HG02938 (cell line): ENCODE data around the gene MPC2.
"Not testable (repeated sequence)": the region's sequence is repeated elsewhere in the genome, so short reads cannot be mapped to it uniquely, and the experiment has no call there.

ENCODE experiments used
- ATAC-seq: cut with Tn5 transposase; IDR thresholded peaks from one replicate; pipeline ENCODE4 v1.9.1; 2021; ENCODE audit warnings: mild to moderate bottlenecking, moderate library complexity; ENCODE audit not compliant: unreplicated experiment

MPC2 gene

DNA sequence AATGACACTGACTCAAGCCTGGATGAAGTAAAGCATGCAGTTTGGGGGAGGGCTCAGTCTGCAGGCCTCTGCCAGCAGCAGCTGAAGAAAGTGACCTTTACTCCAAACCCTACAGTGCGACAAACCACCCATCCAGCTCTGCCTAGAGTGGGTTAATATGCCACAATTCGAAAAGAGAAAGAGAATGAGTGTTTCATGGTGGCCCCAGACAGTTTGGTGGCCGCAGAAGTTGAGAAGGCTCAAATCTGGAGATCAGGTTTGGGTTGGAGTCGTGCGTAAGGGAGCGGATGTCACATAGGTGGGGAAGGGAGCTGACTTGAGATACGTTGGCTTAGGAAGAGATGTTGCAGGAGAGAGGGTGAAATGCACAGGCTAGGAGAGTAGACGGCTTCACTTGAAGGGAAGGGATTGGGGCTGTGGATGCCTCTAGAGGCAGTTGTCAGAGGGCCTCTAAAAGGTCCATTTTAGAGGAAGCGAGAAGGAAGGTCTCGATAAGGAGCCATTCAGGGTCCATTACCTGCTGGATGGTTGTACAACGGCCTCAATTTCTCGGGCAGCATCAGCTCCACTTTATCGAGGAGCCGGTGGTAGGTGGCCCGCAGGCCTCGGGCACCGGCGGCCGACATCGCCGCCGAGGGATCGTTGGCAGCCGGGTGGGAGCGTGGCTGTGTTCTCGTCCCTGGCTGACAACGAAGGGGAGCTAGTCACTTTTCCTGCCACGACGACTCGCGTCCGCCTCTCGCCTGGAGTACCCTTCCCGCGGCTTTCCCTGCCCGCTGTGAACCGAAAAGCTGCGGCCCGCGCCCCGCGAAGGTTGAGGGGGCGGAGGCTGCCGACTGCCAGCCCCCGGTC lies 1.4 kb downstream of the MPC2 start:
- ATAC-seq: peak; percentile 17

DNA sequence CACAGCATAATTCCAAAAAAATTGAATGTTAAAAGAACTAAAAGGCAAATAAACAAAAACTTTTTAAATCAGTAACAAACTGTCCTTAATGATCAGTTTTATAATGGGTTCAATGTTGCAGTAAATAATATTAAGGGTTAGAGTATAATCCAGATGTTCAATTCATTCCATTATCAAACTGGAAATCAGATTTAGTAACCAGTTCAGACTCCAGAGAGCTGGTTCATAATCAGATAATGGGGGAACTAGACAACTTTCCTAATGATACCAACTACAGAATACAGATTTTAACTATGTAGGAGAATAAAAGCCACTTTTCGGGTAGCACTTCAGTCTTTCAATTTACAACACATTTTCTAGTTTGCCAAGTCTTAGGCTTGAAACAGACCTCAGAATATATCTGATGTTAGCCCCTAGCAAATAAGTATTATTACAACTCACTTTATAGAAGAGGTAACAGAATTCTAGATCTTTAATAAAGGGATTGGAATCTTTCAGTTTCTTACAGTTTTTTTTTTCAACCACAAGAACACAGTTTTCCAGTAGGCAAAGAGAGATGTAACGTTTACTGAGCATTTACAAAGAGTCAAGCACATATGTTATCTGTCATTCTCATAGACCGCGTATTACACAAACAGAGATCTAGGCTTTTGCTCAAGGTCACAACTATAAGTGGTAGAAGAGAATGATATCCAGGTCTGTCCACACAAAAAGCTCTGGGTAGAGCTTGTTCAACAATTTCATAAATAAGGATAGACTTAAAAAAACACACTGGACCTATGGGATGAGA lies 2.3 kb downstream of the MPC2 start:
- no peak for ATAC-seq

DNA sequence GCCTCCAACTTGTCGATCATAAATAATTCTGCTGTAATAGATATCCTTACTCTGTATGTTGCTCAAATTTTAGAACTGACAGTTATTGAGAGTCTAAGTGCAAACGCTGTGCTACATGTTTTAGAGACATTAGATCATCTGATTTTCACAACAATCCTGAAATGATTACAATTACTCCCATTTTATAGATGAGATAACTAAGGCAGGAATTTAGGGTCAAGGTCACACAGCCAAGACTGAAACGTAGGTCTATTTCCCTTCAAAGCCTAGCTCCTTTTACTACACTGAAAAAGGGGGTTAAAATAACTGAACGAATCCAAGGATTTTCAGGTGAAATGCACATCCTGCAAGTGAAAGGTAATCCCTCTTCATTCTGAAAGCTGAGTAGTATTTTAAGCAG lies 3.1 kb downstream of the MPC2 start:
- ATAC-seq: no peak

DNA sequence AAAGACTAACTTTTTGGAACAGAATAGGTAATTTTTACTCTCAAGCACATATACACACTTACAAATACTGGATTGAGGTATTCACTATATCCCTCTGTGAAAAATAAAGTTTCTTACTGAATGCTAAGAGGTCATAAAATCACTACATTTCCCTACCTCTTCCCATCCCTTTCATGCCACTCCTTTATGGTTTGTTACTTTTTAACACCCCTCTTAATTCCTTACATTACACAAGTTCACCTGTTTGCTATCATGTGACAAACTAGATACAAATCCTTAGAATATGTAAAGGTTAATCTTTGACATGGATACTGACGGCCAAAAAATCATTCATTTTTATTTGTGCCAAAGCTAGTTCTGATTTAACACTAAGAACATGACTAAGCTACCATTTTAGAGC lies 7.1 kb downstream of the MPC2 start:
- ATAC-seq: no peak

DNA sequence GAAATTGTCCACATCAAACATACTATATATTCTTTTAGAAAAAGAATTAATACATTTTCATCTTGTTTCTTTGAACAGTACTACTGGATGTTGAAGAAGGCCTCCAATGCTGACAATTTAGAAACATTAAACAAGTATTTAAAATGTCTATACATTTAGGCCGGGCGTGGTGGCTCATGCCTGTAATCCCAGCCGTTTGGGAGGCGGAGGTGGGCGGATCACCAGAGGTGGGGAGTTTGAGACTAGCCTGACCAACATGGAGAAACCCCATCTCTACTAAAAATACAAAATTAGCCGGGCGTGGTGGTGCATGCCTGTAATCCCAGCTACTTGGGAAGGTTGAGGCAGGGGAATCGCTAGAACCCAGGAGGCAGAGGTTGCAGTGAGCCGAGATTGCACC lies 8.0 kb downstream of the MPC2 start:
- ATAC-seq: not testable (repeated sequence)

DNA sequence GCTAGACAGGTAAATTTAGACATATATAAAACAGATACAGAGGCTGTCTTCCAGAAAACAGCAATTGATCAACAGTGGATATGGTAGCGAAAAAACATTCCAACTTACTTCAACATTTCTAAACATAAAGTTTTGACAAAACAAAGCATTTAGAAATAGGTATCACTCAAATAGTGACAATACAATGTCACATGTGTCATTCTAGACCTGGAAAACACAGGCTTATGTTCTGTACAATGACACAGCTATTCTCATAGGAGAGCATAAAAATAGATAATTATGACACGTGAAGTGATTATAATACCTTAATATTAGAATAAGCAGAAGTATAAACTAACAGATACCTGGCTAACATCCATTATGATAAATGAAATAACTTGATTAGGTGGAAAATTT lies 8.4 kb downstream of the MPC2 start:
- ATAC-seq: no peak

DNA sequence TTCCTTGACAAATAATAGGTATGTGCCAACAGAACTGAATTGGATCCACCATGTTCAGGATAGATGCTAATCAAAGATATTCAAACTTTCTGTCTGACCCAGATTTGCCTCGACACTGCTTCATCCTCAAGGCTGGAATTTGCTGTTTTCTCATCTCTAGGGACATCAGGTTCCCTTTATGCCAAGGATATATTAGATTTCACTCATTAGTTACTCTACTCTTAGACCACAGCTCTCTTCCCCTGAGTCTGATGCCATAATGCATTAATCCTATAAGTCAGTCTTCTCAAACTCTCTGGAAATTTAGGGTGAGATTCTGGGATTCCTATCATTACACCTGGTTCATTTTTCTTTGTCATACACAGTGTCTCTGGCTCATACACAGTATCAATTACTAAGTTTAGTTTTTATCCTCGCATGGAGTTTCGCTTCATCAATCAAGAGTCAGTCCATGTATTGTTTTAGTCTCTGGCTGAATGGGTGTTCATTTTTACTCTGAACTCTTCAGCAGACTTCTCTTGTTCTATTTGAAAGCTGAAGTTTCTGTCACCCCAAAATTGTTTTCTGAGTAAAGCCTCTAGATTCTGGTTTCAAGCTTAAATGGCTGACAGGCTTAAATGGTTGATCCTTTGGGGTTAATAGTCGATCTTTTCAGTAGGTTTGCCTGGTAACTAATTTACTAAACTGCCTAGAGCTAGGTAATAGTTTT lies 9.7 kb downstream of the MPC2 start:
- peak; percentile 53 for ATAC-seq

DNA sequence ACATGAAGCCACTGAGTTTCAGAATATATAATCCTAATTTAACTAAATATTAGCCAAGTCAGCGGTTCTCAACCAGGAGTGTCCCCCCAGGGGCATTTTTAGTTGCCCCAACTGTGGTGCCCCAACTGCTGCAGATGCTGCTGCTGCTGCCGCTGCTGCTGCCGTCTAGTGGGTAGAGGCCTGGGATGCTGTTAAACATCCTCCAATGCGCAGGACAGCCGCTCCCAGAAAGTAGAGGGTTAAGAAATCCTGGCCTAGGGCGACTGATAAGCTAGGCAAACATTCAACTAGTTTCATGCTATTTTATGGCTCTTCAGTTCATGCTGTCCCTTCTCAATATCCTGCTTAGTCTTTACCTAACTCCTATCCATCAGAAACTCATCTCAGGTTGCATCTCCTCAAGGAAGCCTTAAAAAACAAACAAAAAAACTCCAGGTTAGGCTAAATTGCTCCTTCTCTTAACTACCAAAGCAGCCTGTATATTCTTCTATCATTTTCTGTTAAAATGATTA lies 10.3 kb downstream of the MPC2 start:
- ATAC-seq: no peak

DNA sequence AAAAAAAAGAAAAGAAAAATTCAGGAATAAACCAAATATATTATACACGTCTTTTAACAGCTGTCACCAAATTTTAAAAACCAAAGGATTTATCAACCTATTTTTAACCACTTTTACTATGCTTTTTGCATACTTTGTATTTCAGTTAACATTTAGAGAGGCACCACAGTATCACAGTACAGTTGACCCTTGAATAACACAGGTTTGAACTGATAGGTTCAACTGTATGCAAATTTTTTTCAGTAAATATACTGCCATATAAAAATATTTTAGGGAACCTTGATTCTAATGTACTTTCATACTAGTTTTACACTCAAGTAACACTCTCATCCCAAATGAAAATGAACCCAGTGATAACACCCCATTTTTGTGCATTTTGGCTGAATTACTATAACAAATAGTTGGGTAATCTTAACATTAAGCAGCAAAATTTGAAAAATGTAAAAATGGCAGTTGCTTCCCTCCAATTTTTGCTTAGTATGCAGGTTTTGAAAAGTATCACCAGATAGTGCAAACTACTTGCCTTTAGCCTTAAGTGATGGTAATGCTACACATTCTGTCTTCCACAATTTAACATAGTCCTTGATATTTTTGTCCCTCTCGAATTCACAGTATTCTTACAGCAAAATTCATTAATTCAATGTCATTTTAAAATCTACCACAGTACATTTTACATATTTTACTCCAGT lies 12.2 kb downstream of the MPC2 start:
- ATAC-seq: no peak

DNA sequence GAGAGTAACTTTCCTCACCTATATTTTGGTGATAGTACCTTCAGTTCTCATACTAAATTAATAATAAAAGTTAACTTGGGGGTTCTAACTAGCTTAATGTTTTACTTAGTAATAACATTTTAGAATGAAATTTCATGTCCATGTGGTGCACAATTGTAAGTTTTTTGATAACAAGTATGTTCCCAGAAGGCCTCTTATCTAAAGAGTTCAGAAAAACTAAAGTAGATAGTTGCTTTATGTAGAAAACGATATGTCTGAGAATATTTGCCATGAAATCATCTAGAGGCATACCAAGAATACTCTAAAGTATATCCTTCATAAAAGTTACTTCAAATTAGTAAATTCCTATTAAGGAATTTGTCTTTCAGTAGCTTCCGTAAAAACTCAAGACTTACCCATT lies 12.8 kb downstream of the MPC2 start:
- ATAC-seq: no peak

DNA sequence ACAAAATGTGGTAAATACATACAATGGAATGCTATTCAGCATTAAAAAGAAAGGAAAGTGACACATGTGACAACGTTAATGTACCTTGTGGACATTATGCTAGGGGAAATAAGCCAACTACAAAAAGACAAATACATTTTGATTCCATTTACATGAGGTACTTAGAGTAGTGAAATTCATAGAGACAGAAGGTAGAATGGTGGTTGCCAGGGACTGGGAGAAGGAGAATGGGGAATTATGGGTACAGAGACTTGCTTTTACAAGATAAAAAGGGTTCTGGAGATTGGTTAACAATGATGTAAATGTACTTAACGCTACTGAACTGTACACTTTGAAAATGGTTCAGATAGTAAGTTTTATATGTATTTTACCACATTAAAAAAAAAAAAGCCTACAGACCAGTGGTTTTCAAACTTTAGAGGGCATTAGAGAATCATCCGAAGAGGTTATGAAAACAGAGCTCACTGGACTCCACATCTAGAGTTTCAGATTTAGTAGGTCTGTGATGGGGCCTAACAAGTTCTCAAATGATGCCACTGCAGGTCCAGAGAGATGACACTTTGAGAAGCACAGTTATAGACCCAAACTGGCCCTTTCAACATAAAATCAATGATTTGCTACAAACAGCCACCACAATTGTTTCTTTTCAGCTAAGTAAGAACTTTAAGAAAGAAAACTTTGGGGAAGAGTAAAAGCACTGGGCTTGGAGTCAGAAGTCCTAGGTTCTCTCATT lies 13.4 kb downstream of the MPC2 start:
- ATAC-seq: no peak

DNA sequence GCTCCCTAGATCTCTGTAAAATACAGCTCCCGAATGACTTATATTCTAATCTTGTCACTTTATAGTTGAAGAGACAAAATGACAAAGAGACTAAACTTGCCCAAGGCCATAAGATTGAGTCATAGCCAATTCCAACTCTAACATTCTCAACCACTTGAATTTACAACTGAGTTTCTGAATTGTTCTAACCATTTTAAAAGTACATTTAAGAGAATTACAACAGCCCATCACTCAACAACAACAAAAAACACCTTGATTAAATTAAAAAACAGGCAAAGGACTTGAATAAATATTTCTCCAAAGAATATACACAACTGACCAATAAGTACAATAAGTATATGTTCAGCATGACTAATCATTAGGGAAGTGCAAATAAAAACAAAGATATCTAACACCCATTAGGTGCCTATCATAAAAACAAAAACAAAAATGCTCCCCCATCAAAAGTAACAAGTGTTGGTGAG lies 14.2 kb downstream of the MPC2 start:
- no peak for ATAC-seq

DNA sequence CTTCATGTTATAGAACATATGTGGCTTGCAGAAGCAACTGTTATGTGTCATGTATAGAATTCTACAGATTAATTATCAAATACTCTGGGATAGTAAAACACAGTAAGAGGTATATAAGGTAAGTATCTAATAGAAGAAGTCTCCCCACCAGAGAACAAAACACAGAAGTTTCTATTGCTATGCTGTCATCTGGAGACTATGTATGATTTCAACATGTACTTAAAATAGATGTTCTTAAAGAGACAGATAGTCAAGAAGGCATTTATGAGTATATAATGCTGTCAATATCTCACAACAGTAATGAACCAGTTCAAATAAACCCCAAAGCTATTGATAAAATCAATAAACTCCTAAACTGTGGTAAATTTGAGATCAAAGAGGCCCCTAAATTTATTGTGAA lies 14.8 kb downstream of the MPC2 start:
- ATAC-seq: no peak

DNA sequence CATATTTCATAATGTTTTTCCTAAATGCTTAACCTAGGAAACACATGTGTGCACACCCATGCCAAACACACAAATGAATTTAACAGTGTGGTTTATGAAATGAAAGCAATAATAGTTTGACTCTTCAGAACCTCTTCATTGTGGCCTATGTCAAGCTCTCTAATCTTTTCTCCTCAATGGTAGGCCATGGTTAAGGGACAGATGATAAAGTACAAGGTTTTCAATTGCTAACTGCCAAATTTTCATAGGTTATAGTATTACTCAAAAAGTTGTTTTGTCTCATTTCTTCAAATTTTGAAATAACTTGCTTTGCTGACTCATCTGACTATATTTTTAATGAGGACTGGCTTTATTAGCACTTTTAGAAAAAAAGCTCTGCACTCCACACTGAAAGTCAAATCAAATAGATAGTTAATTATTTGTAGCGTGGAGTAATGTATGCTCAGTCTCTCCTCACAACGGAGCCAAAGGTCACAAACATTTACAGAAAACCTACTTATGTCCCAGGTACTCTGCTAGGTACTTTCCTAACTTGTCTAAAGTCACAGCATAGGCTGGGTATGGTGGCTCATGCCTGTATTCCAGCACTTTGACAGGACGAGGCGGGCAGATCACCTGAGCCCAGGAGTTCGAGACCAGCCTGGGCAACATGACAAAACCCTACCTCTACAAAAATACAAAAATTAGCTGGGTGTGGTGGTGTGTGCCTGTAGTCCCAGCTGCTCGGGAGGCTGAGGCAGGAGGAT lies 19.9 kb downstream of the MPC2 start:
- no peak for ATAC-seq

DNA sequence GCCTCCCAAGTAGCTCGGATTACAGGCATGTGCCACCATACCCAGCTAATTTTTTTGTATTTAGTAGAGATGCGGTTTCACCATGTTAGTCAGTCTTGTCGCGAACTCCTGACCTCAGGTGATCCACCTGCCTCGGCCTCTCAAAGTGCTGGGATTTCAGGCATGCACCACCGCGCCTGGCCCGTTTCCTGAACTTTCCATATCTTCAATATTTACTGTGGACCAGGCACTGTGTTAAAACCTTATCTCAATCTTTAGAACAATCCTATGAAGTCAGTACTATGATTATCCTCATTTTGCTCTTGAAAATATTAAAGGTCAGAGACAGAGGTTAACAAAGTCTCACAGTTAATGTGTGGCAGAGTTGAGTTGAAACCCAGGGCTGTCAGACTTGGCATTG lies 21.3 kb downstream of the MPC2 start:
- no peak for ATAC-seq

DNA sequence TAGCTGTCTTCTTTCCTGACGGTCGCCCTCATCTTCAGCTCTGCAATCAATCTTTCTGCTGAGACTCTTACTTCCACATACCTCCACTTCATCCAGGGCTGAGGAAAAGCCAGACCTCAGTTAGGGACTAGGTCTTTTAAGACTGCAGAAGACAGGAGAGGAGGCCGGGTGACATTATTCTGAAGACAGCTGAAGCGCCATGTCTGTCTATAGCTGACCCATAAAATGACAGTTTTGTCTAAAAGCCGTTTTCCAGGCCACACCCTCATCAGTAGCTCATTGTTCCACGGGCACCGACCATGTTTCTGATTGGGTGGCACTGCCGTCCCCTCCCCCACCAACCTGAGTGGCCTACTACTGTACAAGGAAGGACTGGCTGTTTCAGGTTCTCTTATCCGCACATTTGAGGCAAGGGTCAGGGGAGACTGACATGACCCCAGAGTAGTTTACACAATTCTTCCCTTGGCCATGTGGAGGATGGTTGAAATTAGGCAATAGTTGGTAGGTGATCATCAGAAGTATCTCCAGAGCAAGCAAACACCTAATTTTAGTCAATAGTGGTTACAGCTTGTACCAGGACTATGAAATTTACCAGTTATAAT lies 22.9 kb downstream of the MPC2 start, which contains the start of gene ADCY10:
Gene ADCY10 (minus strand): TSS at position 240 of the 602 bp plus-strand sequence. CDS start 8,994 bp downstream, outside the sequence.
- ATAC-seq: no peak

DNA sequence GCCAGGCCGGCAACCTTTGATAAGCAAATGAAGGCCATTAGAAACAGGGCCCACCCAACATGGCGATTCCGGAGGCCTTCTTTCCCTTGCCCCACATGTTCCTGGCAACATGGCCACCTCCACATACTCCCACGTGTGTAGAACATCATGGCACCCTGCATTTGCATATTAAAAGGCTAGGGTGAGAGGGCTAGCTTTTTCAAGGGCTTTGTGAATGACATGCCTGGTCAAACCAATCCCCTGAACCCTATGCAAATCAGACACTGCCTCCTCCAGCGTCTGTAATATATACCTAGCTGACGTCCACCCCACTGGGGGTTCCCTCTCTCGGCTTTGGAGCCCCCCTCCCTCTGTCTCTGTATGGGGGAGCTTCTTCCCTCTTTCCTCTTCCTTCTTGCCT lies 24.6 kb downstream of the MPC2 start:
- no peak for ATAC-seq

DNA sequence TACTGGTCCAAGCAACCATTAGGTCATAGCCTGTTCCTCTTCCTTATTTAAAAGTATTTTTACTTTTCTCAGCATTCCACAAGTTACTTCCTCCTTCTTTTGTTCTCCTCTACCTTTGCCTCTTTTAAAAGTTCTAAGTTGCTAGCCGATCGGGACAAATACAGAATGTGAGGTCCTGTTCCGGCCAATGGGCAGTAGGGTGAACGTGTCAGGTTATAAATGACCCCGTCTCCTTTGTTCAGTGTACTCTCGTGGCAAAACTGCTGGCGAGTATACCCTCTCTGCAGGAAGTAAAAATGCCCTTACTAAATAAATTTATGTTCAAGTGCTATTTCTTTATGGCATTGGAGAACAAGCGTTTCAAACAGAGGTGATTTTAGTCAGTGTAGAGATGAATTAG lies 25.5 kb downstream of the MPC2 start:
- no peak for ATAC-seq

DNA sequence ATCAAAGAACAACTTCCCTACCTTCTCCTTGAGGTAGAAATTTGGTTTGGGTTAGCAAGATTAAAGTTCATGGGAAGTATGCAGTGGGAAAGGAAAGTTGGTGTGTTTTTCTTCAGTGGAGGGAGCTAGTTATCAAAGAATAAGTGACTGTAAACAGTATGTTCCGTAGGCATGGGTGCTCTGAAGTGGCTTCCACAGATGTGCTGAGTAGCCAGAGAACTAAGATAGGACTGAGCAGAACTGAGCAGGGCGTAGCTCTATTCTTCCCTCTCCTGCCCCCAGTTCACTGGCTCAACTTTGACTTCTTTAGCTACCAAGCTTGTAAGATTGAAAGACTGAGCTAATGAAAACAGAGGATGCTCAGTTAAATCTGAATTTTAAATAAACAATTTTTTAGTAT lies 26.3 kb downstream of the MPC2 start:
- ATAC-seq: no peak
